GM19025 (cell line): Measurements from ENCODE around the gene KAZALD1.

Experiments used
- ATAC-seq: cut with Tn5 transposase; IDR thresholded peaks from one replicate; pipeline ENCODE4 v1.9.1; 2021; ENCODE audit warnings: mild to moderate bottlenecking, low read depth, moderate library complexity; ENCODE audit not compliant: unreplicated experiment

KAZALD1 gene

GRCh38 chr10:101046332-101047238, 15.2 kb upstream of the KAZALD1 start:
- no peak for ATAC-seq

GRCh38 chr10:101047268-101047667, 14.5 kb upstream of the KAZALD1 start:
- ATAC-seq: no peak

- no peak for ATAC-seq
These were observed 13.6 kb upstream of the KAZALD1 start for GRCh38 chr10:101047961-101048892.

- no peak for ATAC-seq
These were observed 11.3 kb upstream of the KAZALD1 start for GRCh38 chr10:101050208-101051069.

- no peak for ATAC-seq
These were observed 9.5 kb upstream of the KAZALD1 start for GRCh38 chr10:101052285-101052684.

GRCh38 chr10:101053516-101053915, 8.3 kb upstream of the KAZALD1 start:
- no peak for ATAC-seq

- ATAC-seq: no peak
These were observed 7.4 kb upstream of the KAZALD1 start for GRCh38 chr10:101054351-101054750.

GRCh38 chr10:101054876-101055275, 6.9 kb upstream of the KAZALD1 start:
- ATAC-seq: no peak

- no peak for ATAC-seq
These were observed 6.4 kb upstream of the KAZALD1 start for GRCh38 chr10:101055411-101055810.

GRCh38 chr10:101056365-101057151, 5.2 kb upstream of the KAZALD1 start:
- ATAC-seq: no peak

- peak; percentile 33 for ATAC-seq
These were observed 1.5 kb upstream of the KAZALD1 start for GRCh38 chr10:101060036-101060950.

- ATAC-seq: peak; percentile 65
These were observed 702 bp upstream of the KAZALD1 start for GRCh38 chr10:101060951-101061623.

GRCh38 chr10:101062232-101063049, 652 bp downstream of the KAZALD1 start:
- ATAC-seq: no peak

- no peak for ATAC-seq
These were observed 1.3 kb downstream of the KAZALD1 start for GRCh38 chr10:101063050-101063525.

GRCh38 chr10:101063548-101064414, 2.0 kb downstream of the KAZALD1 start:
- ATAC-seq: no peak

GRCh38 chr10:101064415-101065030, 2.7 kb downstream of the KAZALD1 start:
- no peak for ATAC-seq
